SU-DHL-6 (cell line): ENCODE data around the gene ST7.

Experiments
- EZH2phosphoT487 ChIP-seq: fragments of 200-600 bp; sonication (generic), shearing (Covaris generic); conservative IDR thresholded peaks from 2 replicates; pipeline ENCODE4 v1.6.1; 2018; ENCODE audit warnings: mild to moderate bottlenecking, antibody characterized with exemption, low read length, moderate library complexity, mixed read lengths
- TF ChIP-seq, protein P1 (sequence below): fragments of 200-600 bp; sonication (generic); IDR thresholded peaks from one replicate; pipeline ENCODE4 v1.5.1; 2017; ENCODE audit warnings: antibody characterized with exemption, mild to moderate bottlenecking, low read length, moderate library complexity; ENCODE audit not compliant: insufficient read depth, poor library complexity, severe bottlenecking

DNA sequence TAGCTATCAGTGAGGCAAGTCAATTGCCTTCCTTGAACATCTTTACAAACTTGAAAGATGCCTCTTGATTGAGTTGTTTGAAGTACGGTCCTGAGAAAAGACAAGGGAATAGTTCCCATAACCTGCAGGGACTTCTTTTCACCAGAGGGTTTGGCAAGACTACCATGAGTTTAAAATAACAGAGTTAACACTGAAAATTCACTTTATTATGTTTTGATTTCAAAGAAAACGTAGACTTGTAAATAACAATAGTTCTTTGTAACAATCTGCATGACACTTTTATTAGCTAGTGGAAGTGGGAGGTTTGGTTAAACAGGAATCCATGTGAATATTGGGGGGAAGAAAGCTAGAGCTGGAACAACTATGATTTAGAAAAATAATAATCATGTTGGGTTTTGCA is 320.0 kb downstream of the ST7 start:
- TF ChIP-seq, protein P1, sequence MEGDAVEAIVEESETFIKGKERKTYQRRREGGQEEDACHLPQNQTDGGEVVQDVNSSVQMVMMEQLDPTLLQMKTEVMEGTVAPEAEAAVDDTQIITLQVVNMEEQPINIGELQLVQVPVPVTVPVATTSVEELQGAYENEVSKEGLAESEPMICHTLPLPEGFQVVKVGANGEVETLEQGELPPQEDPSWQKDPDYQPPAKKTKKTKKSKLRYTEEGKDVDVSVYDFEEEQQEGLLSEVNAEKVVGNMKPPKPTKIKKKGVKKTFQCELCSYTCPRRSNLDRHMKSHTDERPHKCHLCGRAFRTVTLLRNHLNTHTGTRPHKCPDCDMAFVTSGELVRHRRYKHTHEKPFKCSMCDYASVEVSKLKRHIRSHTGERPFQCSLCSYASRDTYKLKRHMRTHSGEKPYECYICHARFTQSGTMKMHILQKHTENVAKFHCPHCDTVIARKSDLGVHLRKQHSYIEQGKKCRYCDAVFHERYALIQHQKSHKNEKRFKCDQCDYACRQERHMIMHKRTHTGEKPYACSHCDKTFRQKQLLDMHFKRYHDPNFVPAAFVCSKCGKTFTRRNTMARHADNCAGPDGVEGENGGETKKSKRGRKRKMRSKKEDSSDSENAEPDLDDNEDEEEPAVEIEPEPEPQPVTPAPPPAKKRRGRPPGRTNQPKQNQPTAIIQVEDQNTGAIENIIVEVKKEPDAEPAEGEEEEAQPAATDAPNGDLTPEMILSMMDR: no peak
- TF ChIP-seq EZH2phosphoT487: no peak
